Stimulated activated CD8-positive, alpha-beta memory T cell treated with anti-CD3 and anti-CD28 coated beads, Interleukin-2, amount 100 ng/mL, for 1 hour (primary cell): ENCODE measurements around the gene MED15.

ENCODE experiments used
- DNase-seq, 2 donors: peaks; one replicate each; pipeline ENCODE4 v3.0.0-alpha.2; 2020; ENCODE audit warnings: low read depth in 2 of 2

Gene MED15

GRCh38 chr22:20569059-20570058 is 61.9 kb downstream of the MED15 start:
- peak; percentile 59 to 73 for DNase-seq

DNA sequence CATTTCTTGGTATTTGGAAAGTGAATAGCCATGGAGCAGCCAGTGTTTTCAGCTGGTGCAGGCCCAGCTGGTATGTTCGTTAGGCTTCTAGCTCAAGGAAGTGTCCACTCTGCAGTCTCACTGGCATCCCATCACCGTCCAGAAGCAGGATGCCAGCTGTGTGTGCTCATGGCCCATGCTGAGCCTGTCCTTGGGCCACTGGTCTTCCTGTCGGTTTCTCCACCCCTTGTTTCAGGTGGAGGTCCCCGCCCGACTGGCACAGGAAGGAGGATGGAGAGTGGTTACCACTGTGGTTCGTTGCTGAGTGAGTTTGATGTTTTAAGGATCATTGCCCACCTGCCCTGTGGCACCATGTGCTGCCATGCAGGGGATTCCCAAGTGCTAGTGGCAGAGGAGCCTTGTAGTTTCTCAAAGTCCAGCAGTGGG is 63.7 kb downstream of the MED15 start:
- DNase-seq, result no peak

DNA sequence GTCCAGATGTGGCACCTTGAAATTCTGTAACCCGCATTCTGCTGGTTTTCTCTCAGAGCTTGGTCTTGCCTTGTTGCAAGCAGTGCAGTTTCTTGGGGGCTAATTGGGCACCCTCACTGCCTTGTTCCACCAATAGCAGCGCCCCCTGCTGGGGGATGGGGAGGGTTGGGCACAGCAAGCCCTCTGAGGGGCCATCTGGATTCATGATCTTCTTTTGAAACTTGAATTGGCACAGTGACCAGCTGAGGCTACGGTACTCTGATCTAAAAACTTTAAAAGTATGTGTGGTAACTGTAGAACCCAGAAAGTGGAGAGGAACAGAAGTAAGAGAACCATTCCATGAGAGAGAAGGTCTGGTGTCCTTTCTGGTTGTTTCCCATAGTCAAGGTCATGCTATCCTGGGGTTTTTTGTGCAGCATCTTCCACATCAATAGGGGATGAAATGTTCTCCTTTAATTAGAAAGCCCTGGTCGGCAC is 64.2 kb downstream of the MED15 start:
- peak in 1 of 2 donors; percentile 48 for DNase-seq

GRCh38 chr22:20572132-20572802 is 64.9 kb downstream of the MED15 start:
- no peak for DNase-seq

- DNase-seq, result no peak
Observed at GRCh38 chr22:20573176-20573832, 65.9 kb downstream of the MED15 start.

GRCh38 chr22:20573833-20574615 is 66.6 kb downstream of the MED15 start:
- no peak for DNase-seq

DNA sequence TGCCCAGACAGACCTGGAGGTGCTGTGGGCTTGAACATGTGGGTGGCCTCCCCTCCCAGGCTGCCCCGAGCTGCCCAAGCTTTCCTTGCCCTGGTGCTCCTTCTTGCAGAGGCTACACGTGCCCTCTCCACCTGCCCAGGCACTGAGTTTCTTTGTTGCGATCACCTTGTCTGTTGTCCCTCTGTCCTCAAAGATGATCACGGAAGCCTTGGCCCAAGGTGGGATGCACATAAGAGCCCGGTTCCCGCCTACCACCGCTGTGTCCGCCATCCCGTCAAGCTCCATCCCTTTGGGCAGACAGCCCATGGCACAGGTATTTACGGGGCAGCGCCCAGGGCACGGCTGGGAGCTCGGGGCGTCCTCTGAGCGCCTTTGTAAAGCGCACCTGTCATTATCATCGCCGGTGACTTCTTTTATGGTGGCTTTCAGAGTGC is 67.5 kb downstream of the MED15 start:
- no peak for DNase-seq

DNA sequence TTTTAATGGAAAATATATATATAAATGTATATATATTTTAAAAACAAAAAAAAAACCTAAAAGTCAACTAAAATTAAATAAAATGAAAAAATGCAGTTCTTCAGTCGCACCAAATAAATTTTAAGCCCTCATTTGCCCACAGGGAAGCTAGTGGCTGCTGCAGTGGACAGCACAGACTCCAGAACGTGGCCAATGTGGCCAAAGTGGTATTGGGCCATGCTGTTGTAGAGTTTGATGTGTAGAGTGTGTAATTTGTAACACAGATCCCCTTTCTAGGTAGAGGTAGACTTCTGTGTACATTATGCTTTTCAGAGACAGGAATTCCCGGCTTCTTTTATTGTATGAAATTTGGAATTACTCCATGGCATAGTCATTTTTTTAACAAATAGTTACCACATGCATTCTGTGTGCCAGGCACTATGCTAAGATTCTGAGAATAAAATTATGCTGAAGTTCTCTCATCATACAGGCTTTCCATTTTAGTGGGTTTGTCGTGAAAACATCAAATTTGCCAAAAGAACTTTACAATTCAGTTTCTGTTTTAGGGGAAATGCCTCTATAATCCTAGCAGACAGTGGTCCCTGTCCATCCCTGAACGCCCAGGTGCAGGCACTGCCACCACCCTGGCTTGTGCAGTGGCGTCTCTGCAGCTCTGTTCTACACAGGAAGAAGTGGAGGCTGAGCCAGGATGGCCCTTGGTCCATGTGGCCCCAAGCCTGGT is 68.5 kb downstream of the MED15 start:
- DNase-seq, result no peak

DNA sequence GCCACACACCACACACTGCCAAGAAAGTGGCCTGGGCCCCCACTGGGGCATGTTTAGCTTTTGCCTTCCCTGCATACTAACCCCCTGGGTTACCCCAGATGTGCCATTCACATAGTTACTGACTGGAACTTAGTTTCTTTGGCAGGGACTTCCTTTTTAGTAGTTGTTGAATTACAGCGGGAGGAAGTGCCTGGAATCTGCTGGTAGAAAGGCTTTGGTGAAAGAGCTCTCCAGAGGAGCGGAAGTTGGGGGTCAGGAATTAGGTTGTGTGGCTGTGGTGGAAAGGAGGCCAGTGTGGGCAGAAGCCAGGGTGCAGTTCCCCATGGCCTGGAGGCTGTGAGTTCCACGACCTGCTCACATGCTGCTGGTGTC is 69.0 kb downstream of the MED15 start:
- DNase-seq, result no peak

GRCh38 chr22:20577045-20577444 is 69.6 kb downstream of the MED15 start:
- no peak for DNase-seq

DNA sequence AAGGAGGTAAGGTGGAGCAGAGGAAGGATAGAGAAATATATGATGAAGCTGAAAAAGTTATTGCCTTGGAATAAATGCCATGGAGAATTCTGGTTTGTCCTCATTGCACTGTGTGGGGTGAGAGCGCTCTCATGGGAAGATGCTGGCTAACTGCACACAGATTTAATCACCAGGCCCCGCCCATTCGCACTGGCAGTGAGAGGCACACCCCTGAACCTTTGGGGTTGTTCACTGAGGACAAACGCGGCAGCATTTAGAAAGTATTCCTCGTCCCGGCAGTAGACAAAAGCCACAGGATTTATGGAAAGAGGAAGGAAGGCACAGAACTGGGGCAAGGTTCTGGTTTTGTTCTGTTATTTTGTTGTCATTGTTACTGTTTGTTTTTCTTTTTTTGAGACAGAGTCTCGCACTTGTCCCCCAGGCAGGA is 70.2 kb downstream of the MED15 start:
- no peak for DNase-seq

DNA sequence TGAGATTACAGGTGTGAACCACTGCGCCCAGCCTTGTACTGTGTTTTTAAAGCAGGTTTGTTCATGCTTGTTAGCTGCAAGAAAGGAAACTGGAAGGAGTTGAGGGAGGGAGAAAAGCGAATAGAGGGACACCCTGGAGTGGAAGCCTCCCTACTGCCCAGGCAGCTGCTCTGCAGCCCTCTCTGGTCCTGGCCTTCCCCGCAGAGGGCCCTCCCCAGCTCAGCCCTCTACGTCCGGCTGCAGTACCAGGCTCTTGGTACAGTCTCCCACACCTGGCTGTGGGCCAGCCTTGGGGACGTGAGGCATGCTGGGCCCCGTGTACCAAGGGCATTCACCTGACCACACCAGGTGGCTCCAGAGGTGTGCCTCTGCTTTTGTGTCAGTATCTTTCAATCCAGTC is 70.8 kb downstream of the MED15 start:
- no peak for DNase-seq

DNA sequence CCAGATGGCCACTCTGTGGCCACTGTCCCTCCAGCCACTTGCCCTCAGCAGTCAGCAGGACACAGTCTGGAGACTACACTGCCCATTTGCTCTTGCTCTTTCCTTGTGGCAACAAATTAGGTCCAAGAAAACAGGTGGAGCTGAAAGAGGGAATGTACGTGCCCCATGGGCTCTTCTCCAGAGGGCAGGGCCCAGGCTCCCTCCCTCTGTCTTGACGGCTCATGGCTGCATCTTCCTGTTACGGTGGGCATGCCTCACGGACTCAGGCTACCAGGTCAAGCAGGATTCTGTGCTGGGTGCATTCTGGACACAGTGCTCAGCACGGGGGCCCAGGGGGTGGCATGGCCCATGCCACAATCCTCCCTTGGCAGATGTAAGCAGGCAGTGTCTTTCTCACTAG is 71.3 kb downstream of the MED15 start:
- no peak for DNase-seq

GRCh38 chr22:20579273-20580120 is 72.1 kb downstream of the MED15 start:
- no peak for DNase-seq

DNA sequence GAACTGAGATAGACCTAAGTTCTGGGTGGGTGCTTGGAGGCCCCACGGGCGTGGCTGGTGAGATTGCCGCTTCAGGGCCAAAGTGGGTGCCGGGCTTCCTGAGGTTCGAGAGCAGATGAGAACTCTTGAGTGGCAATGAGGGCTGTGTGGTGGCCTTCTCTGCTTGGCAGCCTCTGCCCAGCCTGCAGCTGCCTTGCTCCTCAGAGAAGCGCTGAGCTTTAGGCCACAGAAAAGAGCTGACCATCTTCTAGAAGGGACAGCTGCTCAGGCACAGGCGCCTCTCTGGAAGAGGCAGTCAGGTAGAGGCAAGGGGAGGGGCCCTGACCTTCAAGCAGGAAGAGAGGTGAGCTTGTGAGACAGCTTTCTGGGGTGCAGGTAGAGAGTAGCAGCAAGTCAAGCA is 72.8 kb downstream of the MED15 start:
- no peak for DNase-seq

DNA sequence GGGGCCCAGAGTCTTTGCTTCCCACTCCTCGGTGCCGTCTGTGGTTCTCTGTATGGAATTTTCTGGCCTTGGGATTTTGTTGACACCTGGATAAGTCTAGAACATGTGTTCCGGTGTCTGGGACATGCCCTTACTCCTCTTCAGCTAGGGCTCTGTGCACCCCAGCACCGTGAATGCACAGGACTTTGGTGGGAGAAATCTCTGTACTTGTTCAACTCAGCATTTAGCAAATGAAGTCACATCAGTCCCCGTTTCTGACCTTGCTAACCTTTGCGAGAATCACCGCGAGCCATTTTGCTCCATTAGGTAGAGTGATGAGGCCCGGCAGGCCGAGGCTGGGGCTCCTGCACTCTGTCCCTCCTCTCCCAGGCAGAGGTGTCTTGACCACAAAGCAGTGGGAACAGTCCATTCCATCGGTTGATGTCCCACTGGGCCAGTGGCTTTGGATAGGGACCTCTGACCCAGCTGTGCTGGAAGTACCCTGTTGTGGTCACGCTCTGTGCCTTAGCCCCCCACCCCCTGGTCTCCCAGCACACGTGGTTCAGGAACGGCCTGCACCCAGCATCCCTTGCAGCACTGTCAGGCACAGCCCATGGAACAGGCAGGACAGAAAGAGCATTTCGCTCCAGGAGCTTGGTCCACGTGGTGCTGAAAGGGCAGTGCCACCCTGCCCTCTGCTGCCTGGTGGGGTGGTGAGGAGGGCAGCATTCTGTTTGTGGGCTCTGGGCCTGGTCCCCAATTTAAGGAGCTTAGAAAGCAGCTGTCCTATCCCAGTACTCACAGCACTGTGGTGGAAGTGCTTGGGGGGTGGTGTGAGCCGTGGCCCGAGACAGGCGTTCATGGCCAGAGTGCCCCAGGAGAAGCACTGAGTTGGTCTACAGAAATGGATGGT is 73.4 kb downstream of the MED15 start:
- no peak for DNase-seq

DNA sequence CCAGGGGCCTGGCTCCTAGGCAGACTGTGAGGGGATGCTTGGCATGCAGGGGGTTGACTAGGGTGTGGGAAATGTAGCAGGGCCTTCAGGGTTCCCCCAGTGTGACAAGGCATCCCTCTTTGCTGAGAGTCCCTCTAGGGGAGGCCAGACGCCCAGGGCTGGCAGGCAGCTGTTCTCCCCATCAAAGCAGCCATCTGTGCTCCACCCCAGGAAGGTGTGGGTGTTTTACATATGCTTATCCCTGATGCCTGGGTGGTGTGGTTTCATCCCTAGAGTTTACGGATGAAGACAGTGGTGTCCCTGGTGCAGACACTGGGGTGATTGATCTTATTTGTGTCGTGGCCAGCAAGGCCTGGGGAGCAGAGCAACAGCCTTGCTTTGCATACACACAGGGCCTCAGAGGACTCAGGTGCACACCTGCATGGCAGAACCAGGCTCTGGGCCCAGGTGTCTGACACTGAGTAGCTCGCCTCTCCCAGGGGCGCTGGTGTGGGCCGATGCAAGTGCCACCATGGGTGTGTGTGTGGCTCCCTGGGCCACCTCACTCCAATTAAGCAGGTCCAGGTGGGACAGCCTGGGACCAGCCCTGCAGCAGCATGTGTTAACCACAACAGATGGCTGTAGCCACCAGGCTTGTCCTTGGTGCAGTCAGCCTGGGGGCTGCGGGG is 74.2 kb downstream of the MED15 start:
- no peak for DNase-seq

GRCh38 chr22:20582171-20582511 is 74.7 kb downstream of the MED15 start:
- no peak for DNase-seq
